Astrocyte of the spinal cord (primary cell): ENCODE data around the gene RUNX2.

ENCODE experiments used
- DNase-seq: peaks from one replicate; pipeline ENCODE4 v3.0.0; 2011; ENCODE audit warnings: low read depth, low spot score
- H3K4me3 ChIP-seq: 2 replicates; pipeline ENCODE4 v1.5.1; 2011; ENCODE audit warnings: low read depth, mild to moderate bottlenecking, low read length, moderate library complexity
- in situ Hi-C: cut with HindIII; loops from 2 replicates; pipeline ENCODE4 v1.10.0; 2017; ENCODE audit warnings: low sequenced_read_pairs
- TF ChIP-seq, protein P1 (sequence below): IDR thresholded peaks from 2 replicates; pipeline ENCODE4 v1.5.1; 2012; ENCODE audit warnings: low read depth, mild to moderate bottlenecking, low read length, inconsistent platforms

RUNX2 gene

GRCh38 chr6:45467853-45468252, 139.7 kb downstream of the RUNX2 start:
- in situ Hi-C loops = no loop called here
- TF ChIP-seq, protein P1, sequence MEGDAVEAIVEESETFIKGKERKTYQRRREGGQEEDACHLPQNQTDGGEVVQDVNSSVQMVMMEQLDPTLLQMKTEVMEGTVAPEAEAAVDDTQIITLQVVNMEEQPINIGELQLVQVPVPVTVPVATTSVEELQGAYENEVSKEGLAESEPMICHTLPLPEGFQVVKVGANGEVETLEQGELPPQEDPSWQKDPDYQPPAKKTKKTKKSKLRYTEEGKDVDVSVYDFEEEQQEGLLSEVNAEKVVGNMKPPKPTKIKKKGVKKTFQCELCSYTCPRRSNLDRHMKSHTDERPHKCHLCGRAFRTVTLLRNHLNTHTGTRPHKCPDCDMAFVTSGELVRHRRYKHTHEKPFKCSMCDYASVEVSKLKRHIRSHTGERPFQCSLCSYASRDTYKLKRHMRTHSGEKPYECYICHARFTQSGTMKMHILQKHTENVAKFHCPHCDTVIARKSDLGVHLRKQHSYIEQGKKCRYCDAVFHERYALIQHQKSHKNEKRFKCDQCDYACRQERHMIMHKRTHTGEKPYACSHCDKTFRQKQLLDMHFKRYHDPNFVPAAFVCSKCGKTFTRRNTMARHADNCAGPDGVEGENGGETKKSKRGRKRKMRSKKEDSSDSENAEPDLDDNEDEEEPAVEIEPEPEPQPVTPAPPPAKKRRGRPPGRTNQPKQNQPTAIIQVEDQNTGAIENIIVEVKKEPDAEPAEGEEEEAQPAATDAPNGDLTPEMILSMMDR = no peak
- H3K4me3 ChIP-seq = no peak overlapping the region
- no peak for DNase-seq

DNA sequence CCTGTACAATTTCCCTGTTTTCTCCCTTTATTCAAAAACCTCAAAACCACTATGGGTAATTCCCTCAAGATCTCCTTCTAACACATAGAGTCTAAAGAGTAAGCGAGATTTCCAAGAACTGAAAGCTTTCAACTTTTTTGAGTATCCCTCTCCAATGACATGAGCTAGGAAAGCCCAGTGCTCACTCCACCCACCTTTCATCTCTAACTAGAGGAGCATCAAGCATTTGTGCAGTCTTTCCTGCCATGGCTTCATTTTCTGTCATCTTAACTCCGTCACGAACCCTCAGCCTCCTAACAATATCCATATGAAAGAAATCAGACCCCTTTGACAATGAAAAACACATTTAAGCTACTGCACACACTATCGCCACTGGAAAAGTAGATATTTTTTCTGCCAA, 141.5 kb downstream of the RUNX2 start:
- no peak for DNase-seq
- TF ChIP-seq, protein P1 = no peak
- no peak overlapping the region for H3K4me3 ChIP-seq
- in situ Hi-C loops = no loop called here

DNA sequence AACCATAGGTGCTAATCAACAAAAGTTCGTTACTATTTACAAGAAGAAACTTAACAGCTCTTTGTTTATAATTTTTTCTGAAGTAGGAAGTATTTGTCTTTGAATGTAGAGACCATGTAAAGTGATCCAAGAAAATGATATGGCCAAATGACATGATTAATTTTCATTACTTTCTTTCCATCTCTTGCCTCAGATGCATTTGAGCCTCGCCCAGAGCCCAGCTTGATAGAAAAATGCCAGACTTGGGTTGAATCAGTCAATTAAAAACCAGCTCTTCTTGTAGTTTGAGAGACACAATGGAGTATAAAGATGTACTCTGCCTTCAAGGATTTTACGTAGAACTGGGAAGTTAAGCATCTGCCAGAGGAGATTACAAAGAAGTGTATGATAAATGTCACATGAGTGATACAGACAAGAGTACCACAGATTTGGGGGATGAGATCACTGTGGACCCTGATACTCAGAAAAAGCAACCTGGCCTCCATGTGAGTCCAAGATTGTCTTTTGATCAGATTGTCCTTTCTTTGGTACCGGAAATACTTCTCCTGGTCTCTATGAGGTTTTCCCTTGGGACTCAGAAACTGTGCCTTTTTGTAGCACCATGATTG, 142.1 kb downstream of the RUNX2 start:
- in situ Hi-C loops = no loop called here
- DNase-seq = no peak
- TF ChIP-seq, protein P1 = no peak
- no peak overlapping the region for H3K4me3 ChIP-seq

DNA sequence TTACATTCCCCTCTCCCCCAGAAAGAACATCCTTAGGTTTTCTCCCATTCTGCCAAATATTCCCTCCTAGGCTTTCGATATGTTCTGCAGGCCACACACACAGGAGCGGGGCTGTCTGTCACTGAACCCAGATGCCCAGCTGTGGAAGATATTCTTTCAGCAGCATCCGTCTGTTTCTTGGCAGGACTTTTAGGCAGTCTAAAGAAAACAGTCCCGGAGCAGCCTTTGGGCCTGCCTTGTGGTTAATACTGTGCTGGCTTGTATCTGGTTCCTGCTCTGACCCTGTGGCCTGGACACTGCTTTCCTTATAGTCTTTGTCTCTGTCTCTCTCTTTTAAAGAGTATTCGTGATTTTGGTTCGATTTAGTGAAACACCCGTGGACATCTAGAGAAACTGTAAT, 144.3 kb downstream of the RUNX2 start:
- no peak overlapping the region for H3K4me3 ChIP-seq
- in situ Hi-C loops = no loop called here
- TF ChIP-seq, protein P1 = no peak
- peak; percentile 66 for DNase-seq

- in situ Hi-C loops = no loop called here
- no peak for DNase-seq
- H3K4me3 ChIP-seq = no peak overlapping the region
- TF ChIP-seq, protein P1 = no peak
These were observed 145.2 kb downstream of the RUNX2 start for GRCh38 chr6:45473121-45473993.

DNA sequence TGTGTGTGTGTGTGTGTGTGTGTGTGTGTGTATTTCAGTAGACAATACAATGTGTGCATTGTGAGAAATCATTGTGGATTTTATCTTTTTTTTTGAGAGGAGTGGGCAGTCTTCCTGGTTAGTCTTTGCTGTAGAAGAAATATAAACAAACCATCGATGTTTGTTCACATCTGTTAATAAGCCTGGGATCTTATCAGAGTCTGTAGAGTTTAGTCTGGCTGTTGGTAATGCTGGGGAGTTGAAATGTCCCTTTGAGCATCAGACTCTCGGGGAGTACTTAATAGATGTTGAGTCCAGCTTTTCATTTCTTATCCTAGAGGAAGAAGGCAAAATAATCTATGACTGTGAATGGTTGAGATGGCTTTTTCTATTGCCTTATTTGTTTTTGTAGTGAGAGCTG, 146.2 kb downstream of the RUNX2 start:
- TF ChIP-seq, protein P1 = no peak
- in situ Hi-C loops = no loop called here
- no peak for DNase-seq
- no peak overlapping the region for H3K4me3 ChIP-seq
